Measurements from ENCODE around the gene UMODL1.

- TF ChIP-seq MAX (IDR thresholded peaks at IDR 0.05) = no peak
- TF ChIP-seq REST (IDR thresholded peaks at IDR 0.05; ENCODE audit: low read depth) = no peak
- TF ChIP-seq RAD21 (IDR thresholded peaks at IDR 0.05; ENCODE audit: low read depth) = no peak
- TF ChIP-seq YY1 (IDR thresholded peaks at IDR 0.05; ENCODE audit: low read depth) = no peak
- no peak for TF ChIP-seq EP300 (IDR thresholded peaks at IDR 0.05; ENCODE audit: borderline replicate concordance)
- TF ChIP-seq USF1 (IDR thresholded peaks at IDR 0.05) = no peak
- TF ChIP-seq EGR1 (IDR thresholded peaks at IDR 0.05) = no peak
- TF ChIP-seq TEAD4 (IDR thresholded peaks at IDR 0.05) = no peak
- no peak for TF ChIP-seq TCF12 (IDR thresholded peaks at IDR 0.05; ENCODE audit: low read depth)
- no peak for TF ChIP-seq NFIC (IDR thresholded peaks at IDR 0.05)
Measured at GRCh38 chr21:42079008-42079938, 8.2 kb downstream of the UMODL1 start.
